ENCODE data around the gene ZNF326. TPM values are rescaled to one million over a fixed set of nuclear protein-coding genes. Genes with fewer than 3 reads are reported as not detected.

Gene ZNF326
- total RNA-seq, 4 donors from 2014 or later = 10.8 to 34.1 (median 17.0) TPM

GRCh38 chr1:89962024-89962741 is 32.7 kb upstream of the ZNF326 start:
- no peak for DNase-seq (ENCODE audit: low spot score in 2 of 2)
- Histone ChIP-seq H3K4me1 (no peaks in the 10 kb centered on the region), H3K36me3 (no peaks in the 10 kb centered on the region), H3K27ac (no peak overlapping the region), H3K27me3 (no peaks in the 10 kb centered on the region), H3K9me3 (no peaks in the 10 kb centered on the region), H3K4me3 (no peak overlapping the region)
- TF ChIP-seq POLR2AphosphoS5 (IDR thresholded peaks at IDR 0.05) (no peak), POLR2A (IDR thresholded peaks at IDR 0.05) (no peak), EP300 (IDR thresholded peaks at IDR 0.05) (no peak), CTCF (IDR thresholded peaks at IDR 0.05) (no peak)
- 69% methylated on average over 6 of the region's 6 CpGs for WGBS

GRCh38 chr1:89962742-89963075 is 32.2 kb upstream of the ZNF326 start:
- no peaks in the 10 kb centered on the region for H3K27me3 ChIP-seq
- H3K36me3 ChIP-seq = no peaks in the 10 kb centered on the region
- no peak overlapping the region for H3K27ac ChIP-seq
- no peak for DNase-seq (ENCODE audit: low spot score in 2 of 2)
- H3K4me3 ChIP-seq = no peak overlapping the region
- TF ChIP-seq CTCF (IDR thresholded peaks at IDR 0.05) (no peak), POLR2AphosphoS5 (IDR thresholded peaks at IDR 0.05) (no peak), POLR2A (IDR thresholded peaks at IDR 0.05) (no peak), EP300 (IDR thresholded peaks at IDR 0.05) (no peak)
- no peaks in the 10 kb centered on the region for H3K4me1 ChIP-seq
- H3K9me3 ChIP-seq = no peaks in the 10 kb centered on the region
- 96% methylated on average over 1 of the region's 1 CpG for WGBS

DNA sequence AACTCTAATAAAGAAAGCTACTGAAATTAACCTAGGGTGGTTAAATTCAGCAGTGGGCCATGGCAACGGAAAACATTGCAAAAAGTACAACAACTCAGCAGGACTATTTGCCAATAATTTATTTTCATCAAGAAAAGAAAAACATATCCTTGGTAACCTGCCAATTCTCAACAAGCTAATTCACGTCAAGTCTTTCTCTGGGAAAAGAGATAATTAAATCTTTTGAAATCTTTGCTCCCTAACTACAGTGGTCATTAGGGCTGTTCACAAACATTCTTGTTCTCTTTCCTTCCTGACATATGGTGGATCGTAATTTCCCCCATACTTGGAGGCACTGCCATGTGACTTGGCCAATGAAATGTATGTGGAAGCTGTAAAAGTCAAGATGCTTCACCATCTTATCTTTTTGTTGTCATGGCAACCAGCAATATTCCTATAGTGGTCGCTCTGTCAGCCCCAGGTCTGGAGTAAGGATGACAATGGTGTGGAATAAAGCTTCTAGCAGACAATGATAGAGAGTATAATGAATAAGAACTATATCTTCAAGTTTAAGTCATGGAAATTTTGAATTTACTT is 29.6 kb upstream of the ZNF326 start:
- H3K4me1 ChIP-seq = no peaks in the 10 kb centered on the region
- no peaks in the 10 kb centered on the region for H3K27me3 ChIP-seq
- DNase-seq (ENCODE audit: low spot score in 2 of 2) = no peak
- TF ChIP-seq EP300 (IDR thresholded peaks at IDR 0.05) (no peak), CTCF (IDR thresholded peaks at IDR 0.05) (no peak), POLR2AphosphoS5 (IDR thresholded peaks at IDR 0.05) (no peak), POLR2A (IDR thresholded peaks at IDR 0.05) (no peak)
- H3K4me3 ChIP-seq = no peak overlapping the region
- H3K36me3 ChIP-seq = no peaks in the 10 kb centered on the region
- H3K27ac ChIP-seq = no peak overlapping the region
- no peaks in the 10 kb centered on the region for H3K9me3 ChIP-seq
- 45% methylated on average over 4 of the region's 4 CpGs for WGBS

DNA sequence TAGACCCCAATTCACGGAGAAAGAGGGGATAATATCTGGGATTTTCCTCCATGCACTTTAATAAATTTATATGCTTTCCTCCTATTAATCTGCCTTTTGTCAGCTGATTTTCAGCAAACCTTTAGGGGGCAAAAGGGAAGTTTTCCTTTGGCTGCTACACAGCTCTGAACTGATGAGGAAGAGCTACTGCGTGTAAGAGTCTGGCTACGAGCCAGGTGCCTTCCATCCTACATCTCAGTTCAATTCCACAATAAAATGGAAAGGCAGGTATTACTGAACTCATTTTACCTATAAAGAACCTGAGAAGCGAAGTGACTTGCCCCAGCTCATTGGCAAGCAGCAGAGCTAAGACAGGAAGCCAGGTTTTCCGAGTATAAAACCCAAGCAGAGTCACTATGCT is 28.3 kb upstream of the ZNF326 start:
- H3K27ac ChIP-seq = no peak overlapping the region
- no peaks in the 10 kb centered on the region for H3K36me3 ChIP-seq
- 42% methylated on average over 5 of the region's 5 CpGs for WGBS
- no peaks in the 10 kb centered on the region for H3K9me3 ChIP-seq
- no peak for DNase-seq (ENCODE audit: low spot score in 2 of 2)
- H3K4me3 ChIP-seq = no peak overlapping the region
- H3K4me1 ChIP-seq = no peaks in the 10 kb centered on the region
- TF ChIP-seq CTCF (IDR thresholded peaks at IDR 0.05) (no peak), POLR2A (IDR thresholded peaks at IDR 0.05) (no peak), POLR2AphosphoS5 (IDR thresholded peaks at IDR 0.05) (no peak), EP300 (IDR thresholded peaks at IDR 0.05) (no peak)
- H3K27me3 ChIP-seq = no peaks in the 10 kb centered on the region

DNA sequence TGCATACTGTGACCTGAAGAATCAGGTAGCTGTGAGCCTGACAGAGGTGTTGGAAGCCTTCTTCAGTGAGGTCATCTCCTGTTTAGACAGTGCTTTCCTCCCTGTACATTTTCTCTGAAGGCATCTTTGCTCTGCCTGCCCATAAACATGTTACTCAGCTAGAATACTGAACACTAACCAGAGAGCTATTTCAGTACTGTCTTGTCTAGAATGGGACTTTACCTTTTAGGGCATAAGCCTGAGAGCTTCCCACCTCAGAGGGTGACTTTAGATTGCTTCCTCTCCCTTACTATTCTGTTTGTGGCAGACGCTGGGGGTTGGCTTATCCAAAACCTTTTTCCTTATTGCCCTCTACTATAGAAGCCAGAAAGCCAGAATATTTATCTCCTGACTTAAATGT is 23.3 kb upstream of the ZNF326 start:
- TF ChIP-seq POLR2A (IDR thresholded peaks at IDR 0.05) (no peak), EP300 (IDR thresholded peaks at IDR 0.05) (no peak), POLR2AphosphoS5 (IDR thresholded peaks at IDR 0.05) (no peak), CTCF (IDR thresholded peaks at IDR 0.05) (no peak)
- Histone ChIP-seq H3K27ac (no peak overlapping the region), H3K4me3 (no peak overlapping the region), H3K36me3 (no peaks in the 10 kb centered on the region), H3K27me3 (no peaks in the 10 kb centered on the region), H3K9me3 (no peaks in the 10 kb centered on the region), H3K4me1 (peaks cover 7% of the 10 kb centered on the region)
- DNase-seq (ENCODE audit: low spot score in 2 of 2) = no peak
- 20% methylated on average over 1 of the region's 1 CpG for WGBS

Measured in suprapubic skin (tissue), 4 donors.